Gastrocnemius medialis (tissue), 4 donors: Measurements from ENCODE around the gene DPH2. TPM values are rescaled to one million over a fixed set of nuclear protein-coding genes. Genes with fewer than 3 reads are reported as not detected.

Experiments used
- ATAC-seq, 2 donors: fragments of 150-250 bp; one replicate each; pipeline ENCODE4 v1.9.1; 2016
- DNase-seq, 2 donors: peaks; one replicate each; pipeline ENCODE4 v3.0.0-alpha.2; 2019
- H3K27ac ChIP-seq, 4 donors: fragments of 200-600 bp; sonication (generic); 1 replicate in 1 of 4; 2 replicates in 3 of 4; pipeline ENCODE4 v1.5.1; 2016 to 2018; ENCODE audit warnings: mild to moderate bottlenecking in 2 of 4, moderate library complexity in 1 of 4
- H3K27me3 ChIP-seq, 3 donors: fragments of 200-600 bp; sonication (generic) in 2 of 3; 1 replicate in 1 of 3; 2 replicates in 2 of 3; pipeline versions ENCODE4 v1.5.1 to v1.6.0; 2016 to 2019; ENCODE audit warnings: mild to moderate bottlenecking in 1 of 3, moderate library complexity in 1 of 3
- H3K36me3 ChIP-seq, 2 donors: fragments of 200-600 bp; sonication (generic) in 1 of 2; one replicate each; pipeline ENCODE4 v1.5.1; 2017 to 2018
- H3K4me1 ChIP-seq, 2 donors: fragments of 200-600 bp; sonication (generic) in 1 of 2; one replicate each; pipeline ENCODE4 v1.5.1; 2016 to 2017; ENCODE audit warnings: mild to moderate bottlenecking in 2 of 2
- H3K4me3 ChIP-seq, 4 donors: fragments of 200-600 bp; sonication (generic) in 3 of 4; 1 replicate in 1 of 4; 2 replicates in 3 of 4; pipeline ENCODE4 v1.5.1; 2016 to 2019; ENCODE audit warnings: mild to moderate bottlenecking in 2 of 4
- H3K9me3 ChIP-seq, 3 donors: fragments of 200-600 bp; sonication (generic) in 2 of 3; 1 replicate in 1 of 3; 2 replicates in 2 of 3; pipeline ENCODE4 v1.5.1; 2016 to 2019
- CTCF ChIP-seq, 5 experiments: fragments of 450-650 bp in 3 of 5; fragments of 200-600 bp in 2 of 5; sonication (generic) in 2 of 5; IDR thresholded peaks in 4 of 5; conservative IDR thresholded peaks in 1 of 5; 1 replicate in 4 of 5; 2 replicates in 1 of 5; pipeline ENCODE4 v1.5.1; 2016 to 2019; ENCODE audit warnings: antibody characterized with exemption in 5 of 5, mild to moderate bottlenecking in 3 of 5, moderate library complexity in 3 of 5
- POLR2A ChIP-seq, 2 donors: fragments of 450-650 bp; IDR thresholded peaks; one replicate each; pipeline ENCODE4 v1.6.1; 2017; ENCODE audit warnings: antibody characterized with exemption in 2 of 2, mild to moderate bottlenecking in 2 of 2, moderate library complexity in 2 of 2
- in situ Hi-C, 4 donors: fragments of 200-750 bp; cut with MboI; loops; one replicate each; pipeline versions ENCODE4 v1.15.0 to v1.8.0; 2017; ENCODE audit warnings: low sequenced_read_pairs in 4 of 4
- intact Hi-C: fragments of 100-400 bp; cut with DNase I; formaldehyde crosslinking; loops from one replicate; pipeline ENCODE4 v1.15.1; 2023; ENCODE audit warnings: low total_unique reads
- total RNA-seq, 4 donors: library from RNA; depleted of rRNA; stranded (reverse); fragments of >200 nt; gene quantifications; one replicate each; pipeline versions ENCODE4 v1.1.0 to v1.2.3, GENCODE V29; 2016

DPH2 gene
- total RNA-seq, 4 donors from 2014 or later: 53.1 to 68.3 (median 55.3) TPM

GRCh38 chr1:43996733-43997115 lies 26.9 kb downstream of the DPH2 start:
- Histone ChIP-seq H3K4me3 (no peak overlapping the region), H3K27ac (no peak overlapping the region), H3K36me3 (no peaks in the 10 kb centered on the region), H3K9me3 (no peaks in the 10 kb centered on the region), H3K4me1 (peaks cover 0 to 7% of the 10 kb centered on the region in 2 donors), H3K27me3 (no peaks in the 10 kb centered on the region)
- intact Hi-C loops (no loop called here), in situ Hi-C loops (loop anchor here in 1 of 4 donors (10.0 kb wide), 1 partner anchor 48 kb away; no protein-coding TSS in a partner anchor)
- TF ChIP-seq CTCF (IDR thresholded peaks at IDR 0.05 in 4 of 5, conservative IDR thresholded peaks at IDR 0.05 in 1 of 5): no peak
- no peak for TF ChIP-seq POLR2A (IDR thresholded peaks at IDR 0.05)
- no peak for ATAC-seq
- no peak for DNase-seq

- TF ChIP-seq CTCF (IDR thresholded peaks at IDR 0.05 in 4 of 5, conservative IDR thresholded peaks at IDR 0.05 in 1 of 5) (no peak), POLR2A (IDR thresholded peaks at IDR 0.05) (no peak)
- H3K27me3 ChIP-seq: no peaks in the 10 kb centered on the region
- H3K9me3 ChIP-seq: no peaks in the 10 kb centered on the region
- H3K4me3 ChIP-seq: no peak overlapping the region
- DNase-seq: no peak
- intact Hi-C loops (no loop called here), in situ Hi-C loops (loop anchor here in 1 of 4 donors (10.0 kb wide), 1 partner anchor 47 kb away; no protein-coding TSS in a partner anchor)
- H3K27ac ChIP-seq: no peak overlapping the region
- no peaks in the 10 kb centered on the region for H3K36me3 ChIP-seq
- peaks cover 0 to under 1% of the 10 kb centered on the region in 2 donors for H3K4me1 ChIP-seq
- no peak for ATAC-seq
These were observed 27.6 kb downstream of the DPH2 start for GRCh38 chr1:43997295-43997999.

- H3K4me1 ChIP-seq: no peaks in the 10 kb centered on the region
These were observed 28.2 kb downstream of the DPH2 start for GRCh38 chr1:43998000-43998378.

GRCh38 chr1:43999455-43999854 lies 29.6 kb downstream of the DPH2 start:
- H3K27ac ChIP-seq: no peak overlapping the region
- DNase-seq (no peak), ATAC-seq (no peak)
- no peaks in the 10 kb centered on the region for H3K4me1 ChIP-seq
- H3K4me3 ChIP-seq: no peak overlapping the region
- H3K36me3 ChIP-seq: no peaks in the 10 kb centered on the region
- in situ Hi-C loops: loop anchor here in 1 of 4 donors (10.0 kb wide), 1 partner anchor 45 kb away; no protein-coding TSS in a partner anchor
- TF ChIP-seq CTCF (IDR thresholded peaks at IDR 0.05 in 4 of 5, conservative IDR thresholded peaks at IDR 0.05 in 1 of 5) (no peak), POLR2A (IDR thresholded peaks at IDR 0.05) (no peak)
- H3K9me3 ChIP-seq: no peaks in the 10 kb centered on the region
- no peaks in the 10 kb centered on the region for H3K27me3 ChIP-seq
- intact Hi-C loops: no loop called here

More at GRCh38 chr1:43998000-43998378, 28.2 kb downstream of the DPH2 start:
- H3K27me3 ChIP-seq: no peaks in the 10 kb centered on the region
- TF ChIP-seq CTCF (IDR thresholded peaks at IDR 0.05 in 4 of 5, conservative IDR thresholded peaks at IDR 0.05 in 1 of 5) (no peak), POLR2A (IDR thresholded peaks at IDR 0.05) (no peak)
- H3K36me3 ChIP-seq: no peaks in the 10 kb centered on the region
- no peaks in the 10 kb centered on the region for H3K9me3 ChIP-seq
- intact Hi-C loops (no loop called here), in situ Hi-C loops (loop anchor here in 1 of 4 donors (10.0 kb wide), 1 partner anchor 47 kb away; no protein-coding TSS in a partner anchor)
- DNase-seq: no peak
- no peak for ATAC-seq
- H3K4me3 ChIP-seq: no peak overlapping the region
- no peak overlapping the region for H3K27ac ChIP-seq
